ENCODE data around the gene KATNIP. TPM values are rescaled to one million over a fixed set of nuclear protein-coding genes. Genes with fewer than 3 reads are reported as not detected.

The KATNIP gene
- total and polyA plus RNA-seq, 7 donors = 6.7 to 31.9 (median 15.1) TPM

DNA sequence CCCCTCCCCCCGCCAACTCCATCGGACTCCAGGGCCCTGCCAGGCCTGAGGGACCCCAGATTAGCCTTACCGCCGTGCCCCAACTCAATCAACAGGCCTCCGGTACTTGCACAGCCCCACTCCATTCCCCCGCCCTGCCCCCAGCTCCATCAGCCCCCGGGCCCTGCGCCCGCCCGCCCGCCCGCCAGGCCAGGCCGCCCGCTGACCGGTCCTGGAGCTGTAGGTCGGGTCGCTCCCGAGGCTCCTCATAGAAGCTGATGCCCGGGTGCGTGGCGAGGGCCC is 539 bp upstream of the KATNIP start:
- TF ChIP-seq EP300 (IDR thresholded peaks at IDR 0.05) = no peak
- TF ChIP-seq POLR2A (IDR thresholded peaks at IDR 0.05) = no peak
- no peak for TF ChIP-seq POLR2AphosphoS5 (IDR thresholded peaks at IDR 0.05)
- no peak for TF ChIP-seq CTCF (IDR thresholded peaks at IDR 0.05)
- no peaks in the 10 kb centered on the region for H3K9me3 ChIP-seq
- intact Hi-C loops (cut with DNase I) = no loop called here
- H3K27me3 ChIP-seq = no peaks in the 10 kb centered on the region
- H3K27ac ChIP-seq = peak overlapping the region; percentile 78 to 91 (median 88)
- peaks cover 0 to 38% (median 33%) of the 10 kb centered on the region in 4 donors for H3K4me1 ChIP-seq
- H3K36me3 ChIP-seq = peaks cover 3 to 15% (median 7%) of the 10 kb centered on the region in 4 donors
- peak overlapping the region; percentile 69 to 95 (median 93) for H3K4me3 ChIP-seq
- 1% methylated on average over 21 of the region's 21 CpGs for WGBS, 2 donors
- DNase-seq = no peak

GRCh38 chr16:27550582-27550920 is 607 bp downstream of the KATNIP start:
- peak overlapping the region; percentile 62 to 95 (median 93) for H3K4me3 ChIP-seq
- H3K27me3 ChIP-seq = no peaks in the 10 kb centered on the region
- peak overlapping the region; percentile 78 to 91 (median 86) for H3K27ac ChIP-seq
- peaks cover 0 to 38% (median 33%) of the 10 kb centered on the region in 4 donors for H3K4me1 ChIP-seq
- DNase-seq = no peak
- TF ChIP-seq POLR2AphosphoS5 (IDR thresholded peaks at IDR 0.05) (no peak), POLR2A (IDR thresholded peaks at IDR 0.05) (no peak), EP300 (IDR thresholded peaks at IDR 0.05) (no peak), CTCF (IDR thresholded peaks at IDR 0.05) (no peak)
- intact Hi-C loops (cut with DNase I) = no loop called here
- H3K9me3 ChIP-seq = no peaks in the 10 kb centered on the region
- H3K36me3 ChIP-seq = peaks cover 0 to 4% (median 0%) of the 10 kb centered on the region in 4 donors
- 33 to 41% methylated on average over 4 of the region's 4 CpGs for WGBS, 2 donors

DNA sequence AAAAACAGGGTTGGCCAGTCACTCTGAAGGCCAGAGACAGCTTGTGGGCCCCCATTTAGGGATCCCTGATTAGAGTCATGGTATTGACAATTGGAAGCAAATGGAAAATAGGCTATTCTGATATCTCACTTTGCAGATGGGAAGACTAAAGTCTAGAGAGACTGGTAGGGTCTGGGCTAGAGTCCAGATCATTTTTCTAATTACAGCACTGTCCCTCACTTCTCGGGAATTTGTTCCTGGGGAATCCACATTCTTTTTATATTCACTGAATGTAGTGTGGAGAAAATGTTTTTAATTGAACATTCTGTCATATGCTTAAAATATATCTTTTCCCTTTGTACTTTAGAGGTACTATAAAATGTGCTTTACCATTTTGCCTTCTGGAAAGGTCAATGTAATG is 1.1 kb downstream of the KATNIP start:
- Histone ChIP-seq H3K27me3 (no peaks in the 10 kb centered on the region), H3K4me3 (peak overlapping the region in 1 of 4 donors; percentile 95), H3K9me3 (no peaks in the 10 kb centered on the region), H3K36me3 (no peaks in the 10 kb centered on the region), H3K4me1 (peaks cover 0 to 38% (median 33%) of the 10 kb centered on the region in 4 donors), H3K27ac (peak overlapping the region in 2 of 4 donors; percentile 83 to 91)
- TF ChIP-seq POLR2A (IDR thresholded peaks at IDR 0.05) (no peak), EP300 (IDR thresholded peaks at IDR 0.05) (no peak), CTCF (IDR thresholded peaks at IDR 0.05) (no peak)
- 21 to 62% methylated on average over 1 of the region's 1 CpG for WGBS, 2 donors
- DNase-seq = no peak
- intact Hi-C loops (cut with DNase I) = no loop called here

GRCh38 chr16:27556471-27556870 is 6.5 kb downstream of the KATNIP start:
- 88 to 92% methylated on average over 1 of the region's 1 CpG for WGBS, 2 donors
- H3K27ac ChIP-seq = no peak overlapping the region
- H3K4me3 ChIP-seq = no peak overlapping the region
- no peaks in the 10 kb centered on the region for H3K4me1 ChIP-seq
- intact Hi-C loops (cut with DNase I) = no loop called here
- DNase-seq = no peak
- TF ChIP-seq POLR2AphosphoS5 (IDR thresholded peaks at IDR 0.05) (no peak), CTCF (IDR thresholded peaks at IDR 0.05) (no peak), EP300 (IDR thresholded peaks at IDR 0.05) (no peak), POLR2A (IDR thresholded peaks at IDR 0.05) (no peak)
- no peaks in the 10 kb centered on the region for H3K27me3 ChIP-seq
- no peaks in the 10 kb centered on the region for H3K9me3 ChIP-seq
- peaks cover 0 to 5% (median 0%) of the 10 kb centered on the region in 4 donors for H3K36me3 ChIP-seq

- 76 to 80% methylated on average over 3 of the region's 3 CpGs for WGBS, 2 donors
- H3K27ac ChIP-seq = no peak overlapping the region
- no peaks in the 10 kb centered on the region for H3K9me3 ChIP-seq
- TF ChIP-seq POLR2AphosphoS5 (IDR thresholded peaks at IDR 0.05) (no peak), CTCF (IDR thresholded peaks at IDR 0.05) (no peak), EP300 (IDR thresholded peaks at IDR 0.05) (no peak), POLR2A (IDR thresholded peaks at IDR 0.05) (no peak)
- peaks cover 0 to 5% (median 0%) of the 10 kb centered on the region in 4 donors for H3K36me3 ChIP-seq
- DNase-seq = no peak
- no peaks in the 10 kb centered on the region for H3K27me3 ChIP-seq
- no peak overlapping the region for H3K4me3 ChIP-seq
- H3K4me1 ChIP-seq = no peaks in the 10 kb centered on the region
- intact Hi-C loops (cut with DNase I) = no loop called here
Observed at GRCh38 chr16:27558434-27558833, 8.5 kb downstream of the KATNIP start.

Measured in sigmoid colon (tissue), 7 donors.